Testis (tissue), 3 donors: ENCODE measurements around the gene DYNLRB2. TPM values are rescaled to one million over a fixed set of nuclear protein-coding genes. Genes with fewer than 3 reads are reported as not detected.

Source experiments
- DNase-seq: peaks from one replicate; pipeline ENCODE4 v3.0.0-alpha.2; 2019
- H3K27ac ChIP-seq, 2 donors: fragments of 200-600 bp; sonication (generic); one replicate each; pipeline ENCODE4 v1.5.1; 2019
- H3K27me3 ChIP-seq: fragments of 200-600 bp; sonication (generic); one replicate; pipeline ENCODE4 v1.5.1; 2019
- H3K36me3 ChIP-seq: fragments of 200-600 bp; sonication (generic); one replicate; pipeline ENCODE4 v1.5.1; 2017; ENCODE audit warnings: low read depth; ENCODE audit errors: missing control alignments
- H3K4me1 ChIP-seq: fragments of 200-600 bp; sonication (generic); one replicate; pipeline ENCODE4 v1.5.1; 2019
- H3K4me3 ChIP-seq, 2 donors: fragments of 200-600 bp; sonication (generic); one replicate each; pipeline ENCODE4 v1.5.1; 2017 to 2019
- H3K9me3 ChIP-seq: fragments of 200-600 bp; sonication (generic); one replicate; pipeline ENCODE4 v1.5.1; 2017
- POLR2A ChIP-seq: fragments of 450-650 bp; IDR thresholded peaks from one replicate; pipeline ENCODE4 v1.6.1; 2017; ENCODE audit warnings: antibody characterized with exemption, mild to moderate bottlenecking, moderate library complexity
- WGBS, 2 donors: methylation state at CpG; one replicate each; pipeline ENCODE4 v1.1.5; 2018; 5-methylcytosine and 5-hydroxymethylcytosine counted together
- intact Hi-C: fragments of 100-400 bp; cut with DNase I; formaldehyde crosslinking; loops from one replicate; pipeline ENCODE4 v1.15.1; 2023; ENCODE audit warnings: low total_unique reads
- polyA plus RNA-seq: library from polyadenylated mRNA; stranded (reverse); fragments of 350-450 nt; fragmentation: Illumina TruSeq; extraction: RNeasy Lipid Tissue Mini Kit (QIAGEN cat#74804); gene quantifications from one replicate; pipeline ENCODE4 v1.2.3, GENCODE V29; 2014; ENCODE audit warnings: low read depth, low replicate concordance; ENCODE audit not compliant: insufficient read depth
- total RNA-seq, 2 donors: library from RNA; depleted of rRNA; stranded (reverse); fragments of >200 nt; gene quantifications; one replicate each; pipeline ENCODE4 v1.2.3, GENCODE V29; 2016
- TF ChIP-seq, protein P1 (sequence below), 3 experiments: fragments of 450-650 bp in 2 of 3; fragments of 200-600 bp in 1 of 3; sonication (generic) in 1 of 3; IDR thresholded peaks; one replicate each; pipeline ENCODE4 v1.5.1; 2016 to 2019; ENCODE audit warnings: antibody characterized with exemption in 3 of 3, mild to moderate bottlenecking in 2 of 3, moderate library complexity in 1 of 3

DYNLRB2 gene
- total and polyA plus RNA-seq, 3 donors from 2014 or later = 95.3 to 436 (median 153) TPM

GRCh38 chr16:80507538-80507937 is 33.3 kb upstream of the DYNLRB2 start:
- H3K36me3 ChIP-seq = no peaks in the 10 kb centered on the region
- no peaks in the 10 kb centered on the region for H3K4me1 ChIP-seq
- no peak overlapping the region for H3K4me3 ChIP-seq
- H3K27ac ChIP-seq = no peak overlapping the region
- 40 to 55% methylated on average over 4 of the region's 4 CpGs for WGBS, 2 donors
- no peak for DNase-seq
- intact Hi-C loops = no loop called here
- no peaks in the 10 kb centered on the region for H3K9me3 ChIP-seq
- no peaks in the 10 kb centered on the region for H3K27me3 ChIP-seq
- TF ChIP-seq, protein P1, sequence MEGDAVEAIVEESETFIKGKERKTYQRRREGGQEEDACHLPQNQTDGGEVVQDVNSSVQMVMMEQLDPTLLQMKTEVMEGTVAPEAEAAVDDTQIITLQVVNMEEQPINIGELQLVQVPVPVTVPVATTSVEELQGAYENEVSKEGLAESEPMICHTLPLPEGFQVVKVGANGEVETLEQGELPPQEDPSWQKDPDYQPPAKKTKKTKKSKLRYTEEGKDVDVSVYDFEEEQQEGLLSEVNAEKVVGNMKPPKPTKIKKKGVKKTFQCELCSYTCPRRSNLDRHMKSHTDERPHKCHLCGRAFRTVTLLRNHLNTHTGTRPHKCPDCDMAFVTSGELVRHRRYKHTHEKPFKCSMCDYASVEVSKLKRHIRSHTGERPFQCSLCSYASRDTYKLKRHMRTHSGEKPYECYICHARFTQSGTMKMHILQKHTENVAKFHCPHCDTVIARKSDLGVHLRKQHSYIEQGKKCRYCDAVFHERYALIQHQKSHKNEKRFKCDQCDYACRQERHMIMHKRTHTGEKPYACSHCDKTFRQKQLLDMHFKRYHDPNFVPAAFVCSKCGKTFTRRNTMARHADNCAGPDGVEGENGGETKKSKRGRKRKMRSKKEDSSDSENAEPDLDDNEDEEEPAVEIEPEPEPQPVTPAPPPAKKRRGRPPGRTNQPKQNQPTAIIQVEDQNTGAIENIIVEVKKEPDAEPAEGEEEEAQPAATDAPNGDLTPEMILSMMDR (IDR thresholded peaks at IDR 0.05) = no peak
- no peak for TF ChIP-seq POLR2A

DNA sequence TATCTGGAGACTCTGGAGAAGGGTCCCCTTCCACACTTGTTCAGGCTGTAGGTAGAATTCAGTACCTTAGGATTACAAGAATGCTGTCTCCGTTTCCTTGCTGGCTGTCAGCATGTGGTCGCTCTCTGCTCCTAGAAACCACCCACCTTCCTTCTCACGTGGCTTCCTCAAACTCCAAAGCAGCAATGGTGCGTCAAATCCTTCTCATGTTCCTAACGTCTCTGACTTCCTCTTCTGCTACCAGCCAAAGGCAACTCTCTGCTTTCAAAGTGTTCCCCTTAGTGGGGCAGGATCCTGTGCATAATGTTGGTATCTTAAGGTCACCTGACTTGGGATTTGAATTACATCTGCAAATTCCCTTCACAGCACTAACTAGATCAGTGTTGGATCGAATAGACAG is 30.9 kb upstream of the DYNLRB2 start:
- no peak for TF ChIP-seq POLR2A
- TF ChIP-seq, protein P1 (IDR thresholded peaks at IDR 0.05) = no peak
- no peaks in the 10 kb centered on the region for H3K36me3 ChIP-seq
- no peak overlapping the region for H3K4me3 ChIP-seq
- intact Hi-C loops = no loop called here
- H3K9me3 ChIP-seq = no peaks in the 10 kb centered on the region
- no peaks in the 10 kb centered on the region for H3K27me3 ChIP-seq
- peaks cover 2% of the 10 kb centered on the region for H3K4me1 ChIP-seq
- H3K27ac ChIP-seq = no peak overlapping the region
- 74 to 75% methylated on average over 6 of the region's 6 CpGs for WGBS, 2 donors
- DNase-seq = no peak

GRCh38 chr16:80511824-80512592 is 28.8 kb upstream of the DYNLRB2 start:
- no peak overlapping the region for H3K27ac ChIP-seq
- no peak for DNase-seq
- 91 to 92% methylated on average over 9 of the region's 9 CpGs for WGBS, 2 donors
- no peaks in the 10 kb centered on the region for H3K9me3 ChIP-seq
- intact Hi-C loops = no loop called here
- H3K4me3 ChIP-seq = no peak overlapping the region
- TF ChIP-seq POLR2A = no peak
- TF ChIP-seq, protein P1 (IDR thresholded peaks at IDR 0.05) = no peak
- no peaks in the 10 kb centered on the region for H3K27me3 ChIP-seq
- peaks cover 2% of the 10 kb centered on the region for H3K4me1 ChIP-seq
- no peaks in the 10 kb centered on the region for H3K36me3 ChIP-seq

DNA sequence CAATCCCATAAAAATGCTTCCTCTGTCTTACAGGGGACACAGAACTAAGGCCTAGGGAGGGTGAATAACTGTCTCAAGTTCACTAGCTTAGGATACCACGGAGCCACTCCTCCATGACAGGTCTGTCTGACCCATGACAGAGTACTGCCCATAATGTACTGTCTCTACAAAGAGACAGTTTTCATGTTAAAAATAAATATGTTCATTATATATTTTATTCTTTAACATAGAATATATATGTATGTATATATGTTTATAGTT is 28.3 kb upstream of the DYNLRB2 start:
- intact Hi-C loops = no loop called here
- Histone ChIP-seq H3K36me3 (no peaks in the 10 kb centered on the region), H3K9me3 (no peaks in the 10 kb centered on the region), H3K4me3 (no peak overlapping the region), H3K27me3 (no peaks in the 10 kb centered on the region), H3K27ac (no peak overlapping the region), H3K4me1 (peaks cover 2% of the 10 kb centered on the region)
- TF ChIP-seq, protein P1 (IDR thresholded peaks at IDR 0.05) = no peak
- TF ChIP-seq POLR2A = no peak
- no peak for DNase-seq
- WGBS, 2 donors = 64 to 84% methylated on average over 1 of the region's 1 CpG

- WGBS, 2 donors = 91 to 94% methylated on average over 5 of the region's 5 CpGs
- no peak for DNase-seq
- Histone ChIP-seq H3K27ac (no peak overlapping the region), H3K4me3 (no peak overlapping the region), H3K27me3 (no peaks in the 10 kb centered on the region), H3K36me3 (no peaks in the 10 kb centered on the region), H3K9me3 (no peaks in the 10 kb centered on the region), H3K4me1 (peaks cover 2% of the 10 kb centered on the region)
- no peak for TF ChIP-seq POLR2A
- TF ChIP-seq, protein P1 (IDR thresholded peaks at IDR 0.05) = no peak
- intact Hi-C loops = no loop called here
These were observed 25.4 kb upstream of the DYNLRB2 start for GRCh38 chr16:80515374-80515773.
